Measurements from ENCODE around the gene MYO16.

DNA sequence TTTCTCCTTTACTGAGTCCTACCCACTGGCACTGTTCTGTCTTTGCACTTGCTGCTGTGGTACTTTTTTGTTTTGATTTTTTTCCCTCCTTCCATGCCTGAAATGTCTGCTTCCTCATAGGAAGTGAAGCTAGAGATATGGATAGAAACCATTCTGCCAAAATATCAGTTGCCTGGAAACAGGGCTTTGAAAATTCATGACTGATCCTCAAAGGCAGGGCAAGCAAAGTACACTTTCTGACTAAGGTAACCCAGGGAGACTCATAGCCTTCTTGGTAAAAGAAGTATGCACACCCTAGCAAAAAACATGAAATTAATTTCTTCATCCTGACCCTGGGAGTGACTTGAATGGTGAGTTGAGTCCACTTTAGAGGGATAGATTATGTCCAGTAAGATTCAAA is 329.8 kb downstream of the MYO16 start:
- TF ChIP-seq, protein P1, sequence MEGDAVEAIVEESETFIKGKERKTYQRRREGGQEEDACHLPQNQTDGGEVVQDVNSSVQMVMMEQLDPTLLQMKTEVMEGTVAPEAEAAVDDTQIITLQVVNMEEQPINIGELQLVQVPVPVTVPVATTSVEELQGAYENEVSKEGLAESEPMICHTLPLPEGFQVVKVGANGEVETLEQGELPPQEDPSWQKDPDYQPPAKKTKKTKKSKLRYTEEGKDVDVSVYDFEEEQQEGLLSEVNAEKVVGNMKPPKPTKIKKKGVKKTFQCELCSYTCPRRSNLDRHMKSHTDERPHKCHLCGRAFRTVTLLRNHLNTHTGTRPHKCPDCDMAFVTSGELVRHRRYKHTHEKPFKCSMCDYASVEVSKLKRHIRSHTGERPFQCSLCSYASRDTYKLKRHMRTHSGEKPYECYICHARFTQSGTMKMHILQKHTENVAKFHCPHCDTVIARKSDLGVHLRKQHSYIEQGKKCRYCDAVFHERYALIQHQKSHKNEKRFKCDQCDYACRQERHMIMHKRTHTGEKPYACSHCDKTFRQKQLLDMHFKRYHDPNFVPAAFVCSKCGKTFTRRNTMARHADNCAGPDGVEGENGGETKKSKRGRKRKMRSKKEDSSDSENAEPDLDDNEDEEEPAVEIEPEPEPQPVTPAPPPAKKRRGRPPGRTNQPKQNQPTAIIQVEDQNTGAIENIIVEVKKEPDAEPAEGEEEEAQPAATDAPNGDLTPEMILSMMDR (IDR thresholded peaks at IDR 0.05; ENCODE audit: low read depth, low read length, poor library complexity, severe bottlenecking), result no peak
- TF ChIP-seq EZH2phosphoT487 (IDR thresholded peaks at IDR 0.05; ENCODE audit: borderline replicate concordance, low read length), result no peak
